Measurements from ENCODE around the gene FZD2.

DNA sequence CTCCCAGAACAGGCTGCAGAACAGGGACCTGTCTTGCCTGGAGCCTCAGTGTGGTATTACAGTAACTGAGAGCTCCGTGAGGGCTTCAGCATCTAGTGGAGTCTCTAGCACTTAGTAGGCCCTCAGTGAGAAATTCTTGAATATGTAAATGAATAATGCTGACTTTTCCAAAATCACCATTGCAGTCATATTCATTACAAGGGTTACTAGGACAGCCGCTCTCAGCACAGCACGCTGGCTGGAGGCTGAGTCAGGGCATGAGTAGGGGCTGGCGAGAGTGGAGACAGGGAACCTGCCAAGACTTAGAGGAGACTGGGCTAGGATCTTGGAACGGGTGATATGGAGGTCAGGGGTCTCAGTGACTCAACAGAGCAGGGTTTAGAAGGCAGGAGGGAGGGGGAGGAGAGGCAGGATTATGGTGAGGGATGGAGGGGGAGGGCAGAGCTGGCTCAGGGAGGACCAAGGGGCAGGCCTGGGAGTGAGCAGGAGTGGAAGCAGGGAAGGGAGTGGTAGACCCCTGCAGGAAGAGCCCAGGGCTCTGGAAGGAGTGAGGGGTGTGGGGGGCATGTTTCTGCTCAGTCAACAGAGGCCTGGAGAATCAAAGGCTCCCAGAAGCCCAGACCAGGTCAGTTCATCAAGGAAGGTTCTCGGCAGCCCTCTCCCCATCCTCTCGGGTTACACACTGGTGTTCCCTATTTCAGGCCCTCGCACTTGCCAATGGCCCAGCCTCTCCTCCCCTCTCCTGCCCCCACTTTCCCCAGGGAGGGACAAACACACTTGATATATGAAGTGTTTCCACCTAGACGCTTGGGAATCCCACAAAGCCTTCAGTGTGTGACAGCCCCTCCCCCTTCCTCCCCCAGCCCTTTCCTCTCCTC, 42.3 kb downstream of the FZD2 start:
- TF ChIP-seq JUND (IDR thresholded peaks at IDR 0.05) (no peak), EGR1 (IDR thresholded peaks at IDR 0.05; ENCODE audit: low read depth in 2 of 2) (no peak), CTCF (IDR thresholded peaks at IDR 0.05; ENCODE audit: low read depth, low read length, missing input control) (no peak), YY1 (IDR thresholded peaks at IDR 0.05) (no peak), FOXA1 (IDR thresholded peaks at IDR 0.05) (no peak), GABPA (IDR thresholded peaks at IDR 0.05 in 1 of 2, conservative IDR thresholded peaks at IDR 0.05 in 1 of 2) (no peak), ATF3 (IDR thresholded peaks at IDR 0.05) (no peak), SP1 (IDR thresholded peaks at IDR 0.05) (no peak), RAD21 (IDR thresholded peaks at IDR 0.05) (no peak), TAF1 (conservative IDR thresholded peaks at IDR 0.05) (no peak)
- TF ChIP-seq, protein P1, sequence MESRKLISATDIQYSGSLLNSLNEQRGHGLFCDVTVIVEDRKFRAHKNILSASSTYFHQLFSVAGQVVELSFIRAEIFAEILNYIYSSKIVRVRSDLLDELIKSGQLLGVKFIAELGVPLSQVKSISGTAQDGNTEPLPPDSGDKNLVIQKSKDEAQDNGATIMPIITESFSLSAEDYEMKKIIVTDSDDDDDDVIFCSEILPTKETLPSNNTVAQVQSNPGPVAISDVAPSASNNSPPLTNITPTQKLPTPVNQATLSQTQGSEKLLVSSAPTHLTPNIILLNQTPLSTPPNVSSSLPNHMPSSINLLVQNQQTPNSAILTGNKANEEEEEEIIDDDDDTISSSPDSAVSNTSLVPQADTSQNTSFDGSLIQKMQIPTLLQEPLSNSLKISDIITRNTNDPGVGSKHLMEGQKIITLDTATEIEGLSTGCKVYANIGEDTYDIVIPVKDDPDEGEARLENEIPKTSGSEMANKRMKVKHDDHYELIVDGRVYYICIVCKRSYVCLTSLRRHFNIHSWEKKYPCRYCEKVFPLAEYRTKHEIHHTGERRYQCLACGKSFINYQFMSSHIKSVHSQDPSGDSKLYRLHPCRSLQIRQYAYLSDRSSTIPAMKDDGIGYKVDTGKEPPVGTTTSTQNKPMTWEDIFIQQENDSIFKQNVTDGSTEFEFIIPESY (IDR thresholded peaks at IDR 0.05), result no peak
- TF ChIP-seq, protein P2, sequence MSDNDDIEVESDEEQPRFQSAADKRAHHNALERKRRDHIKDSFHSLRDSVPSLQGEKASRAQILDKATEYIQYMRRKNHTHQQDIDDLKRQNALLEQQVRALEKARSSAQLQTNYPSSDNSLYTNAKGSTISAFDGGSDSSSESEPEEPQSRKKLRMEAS (IDR thresholded peaks at IDR 0.05), result no peak
